ENCODE measurements around the gene IQSEC1.

IQSEC1 gene

DNA sequence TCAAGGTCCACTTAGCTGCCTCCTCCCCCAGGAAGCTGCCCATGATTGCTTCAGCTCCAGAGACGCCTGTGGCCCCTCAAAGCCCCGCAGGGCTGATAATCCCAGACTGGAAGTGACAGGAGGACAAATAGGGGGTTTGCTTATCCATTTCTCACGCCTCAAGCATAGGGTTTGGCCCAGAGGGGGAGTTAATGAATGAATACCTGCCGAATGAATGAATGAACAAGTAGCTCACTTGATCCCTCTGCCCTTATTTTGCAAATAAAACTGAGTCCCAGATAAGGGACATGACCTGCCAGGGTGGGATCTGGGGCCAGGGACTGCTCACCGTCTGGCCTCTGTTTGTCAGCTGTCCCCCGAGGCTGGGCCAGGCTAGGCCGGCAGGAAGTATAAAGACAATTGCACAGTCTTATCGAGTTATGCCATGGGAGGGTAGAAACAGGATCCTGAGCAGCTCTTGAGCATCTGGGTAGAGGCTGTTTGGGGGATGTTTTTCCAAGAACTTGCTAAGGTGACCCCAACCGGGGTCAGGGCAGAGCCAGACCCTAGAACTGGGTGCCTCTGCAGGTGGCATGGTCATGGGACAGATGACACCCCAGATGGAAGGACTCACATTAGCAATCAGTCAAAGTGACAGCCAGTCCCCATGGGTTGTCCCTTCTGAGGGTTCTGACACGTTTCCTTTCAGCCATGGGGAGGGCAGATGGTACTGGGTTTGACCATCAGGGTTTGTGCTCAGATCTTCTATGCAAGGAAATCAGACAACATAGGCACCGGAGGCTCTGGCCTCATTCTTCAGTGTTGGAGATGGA is 45.0 kb downstream of the IQSEC1 start:
- DNase-seq (ENCODE audit: low spot score) = no peak

DNA sequence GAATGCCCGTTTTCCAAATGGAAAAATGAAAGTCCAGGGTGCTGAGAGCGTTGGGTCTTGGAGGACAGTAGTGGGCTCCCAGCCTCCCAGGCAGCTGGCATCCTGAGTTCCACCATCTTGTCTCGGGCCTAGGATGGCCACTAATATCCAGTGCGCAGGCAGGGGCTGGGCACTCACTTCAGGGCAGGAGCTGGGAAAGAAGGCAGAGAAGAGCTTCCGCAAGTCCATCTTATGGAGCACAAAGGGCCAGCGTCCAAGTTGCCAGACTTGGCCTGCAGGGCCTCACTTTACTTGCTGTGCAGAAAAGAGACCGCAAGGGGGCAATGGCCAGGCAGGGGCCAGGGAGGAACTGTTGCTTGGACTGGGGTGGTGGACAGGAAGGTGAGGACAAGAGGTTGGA is 46.1 kb downstream of the IQSEC1 start:
- no peak for DNase-seq (ENCODE audit: low spot score)

DNA sequence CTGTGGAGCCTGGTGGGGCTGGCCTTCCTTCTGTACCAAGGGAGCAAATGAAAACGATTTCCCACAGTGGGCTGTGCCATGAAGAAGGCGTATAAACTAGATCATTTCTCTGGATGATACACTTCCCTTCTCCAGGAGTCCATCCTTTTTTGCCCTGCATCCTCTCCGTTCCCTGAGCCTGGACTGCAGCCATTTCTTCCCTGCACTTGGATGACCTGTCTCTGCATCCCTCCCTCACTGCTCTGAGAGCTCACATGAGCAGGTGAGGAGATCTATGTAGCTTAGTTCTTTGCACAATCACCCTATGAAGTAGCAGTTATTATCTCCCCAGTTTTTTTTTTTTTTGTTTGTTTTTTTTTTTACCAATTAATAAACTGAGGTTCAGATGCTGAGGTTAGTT is 46.7 kb downstream of the IQSEC1 start:
- DNase-seq (ENCODE audit: low spot score) = no peak

DNA sequence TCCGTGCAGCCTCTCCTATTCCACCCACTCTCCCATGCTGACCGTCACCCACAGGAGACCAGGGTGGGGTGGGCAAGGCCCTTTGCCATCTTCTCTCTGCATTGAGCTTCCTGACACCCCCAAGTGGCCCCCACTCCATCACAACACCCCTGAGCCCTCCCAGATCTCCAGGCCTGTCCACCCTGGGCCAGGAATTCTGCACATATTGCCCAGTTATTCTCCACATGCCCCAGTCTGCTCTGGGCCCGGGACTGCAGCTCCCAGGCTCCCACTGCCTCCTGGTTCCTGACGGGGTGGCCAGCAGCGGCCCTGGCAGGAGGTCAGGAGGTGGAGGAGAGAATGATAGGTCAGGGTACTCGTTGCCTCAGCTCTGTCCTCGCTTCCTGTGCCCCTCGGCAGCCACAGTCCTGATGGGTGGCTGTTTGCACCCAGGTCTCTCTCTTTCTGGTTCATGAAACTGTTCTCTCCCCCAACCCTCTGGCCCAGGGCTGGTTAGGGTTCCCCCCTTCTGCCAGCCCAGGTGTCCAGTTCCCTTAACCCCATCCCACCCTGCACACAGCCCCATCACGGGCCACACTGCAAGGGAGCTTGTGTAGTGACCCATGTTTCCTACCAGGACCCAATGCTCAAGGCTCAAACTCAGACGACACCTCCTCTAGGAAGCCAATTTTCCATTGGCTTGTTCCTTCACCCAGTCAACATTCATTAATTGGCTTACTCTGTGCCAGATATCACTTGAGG is 47.3 kb downstream of the IQSEC1 start:
- DNase-seq (ENCODE audit: low spot score) = no peak

DNA sequence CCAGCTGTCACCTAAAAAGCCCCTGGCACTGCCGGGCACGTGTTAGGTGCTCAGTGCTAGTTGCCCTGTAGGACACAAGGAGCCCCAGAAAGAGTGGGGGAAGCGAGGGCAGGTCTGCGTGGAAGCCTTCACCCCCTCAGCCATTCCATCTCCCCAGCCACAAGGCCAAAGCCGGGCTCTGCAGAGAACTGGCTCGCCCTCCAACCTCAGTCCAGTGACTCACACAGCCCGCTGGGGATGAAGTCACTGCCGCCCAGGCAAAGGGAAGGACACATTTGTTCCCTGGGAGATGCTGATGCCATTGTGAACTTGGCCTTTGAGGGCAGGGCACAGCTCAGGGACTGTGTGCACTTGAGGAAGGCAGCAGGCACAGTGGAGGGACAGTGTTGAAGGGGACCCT is 48.1 kb downstream of the IQSEC1 start:
- no peak for DNase-seq (ENCODE audit: low spot score)

DNA sequence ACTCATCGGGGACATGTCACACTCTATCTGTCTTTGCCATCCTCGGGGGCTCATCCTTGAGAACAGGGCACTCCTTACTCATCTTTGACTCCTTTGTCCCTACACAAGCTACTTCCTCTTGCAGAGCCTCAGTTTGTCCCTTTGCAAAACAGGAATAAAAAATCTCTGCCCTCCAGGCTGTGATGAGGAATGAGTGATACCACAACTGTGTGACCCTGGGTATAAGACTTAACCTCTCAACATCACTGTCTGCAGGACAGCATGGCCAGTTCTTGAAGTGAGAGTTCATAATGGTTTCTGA is 48.5 kb downstream of the IQSEC1 start:
- DNase-seq (ENCODE audit: low spot score) = no peak

DNA sequence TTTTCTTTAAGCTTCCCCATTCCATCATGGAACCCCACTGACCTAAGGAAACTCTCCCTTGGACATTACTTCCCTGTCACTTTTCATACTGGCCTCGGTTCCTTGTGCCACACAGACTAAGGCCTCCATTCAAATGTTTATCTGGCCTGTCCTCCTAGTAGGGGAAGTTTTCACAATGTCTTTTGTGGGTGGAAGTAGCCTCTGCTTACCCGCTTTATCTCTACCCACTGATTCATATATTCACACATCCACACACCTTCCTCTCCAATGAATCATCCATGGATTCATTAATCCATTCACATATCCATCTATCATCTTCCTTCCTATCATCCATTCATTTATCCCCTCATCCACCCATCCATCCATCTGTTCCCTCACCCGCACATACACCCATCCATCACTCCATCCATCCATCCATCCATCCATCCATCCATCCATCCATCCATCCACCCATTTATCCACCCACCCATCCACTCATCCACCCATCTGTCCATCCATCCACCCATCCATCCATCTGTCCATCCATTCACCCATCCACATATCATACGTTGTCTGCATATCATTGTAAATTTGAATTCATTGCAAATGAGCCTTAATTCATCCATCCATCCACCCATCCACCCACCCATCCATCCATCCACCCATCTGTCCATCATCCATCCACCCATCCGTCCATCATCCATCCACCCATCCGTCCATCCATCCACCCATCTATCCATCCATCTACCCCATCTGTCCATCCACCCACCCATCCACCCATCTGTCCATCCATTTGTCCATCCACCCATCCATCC is 49.1 kb downstream of the IQSEC1 start:
- DNase-seq (ENCODE audit: low spot score) = no peak

DNA sequence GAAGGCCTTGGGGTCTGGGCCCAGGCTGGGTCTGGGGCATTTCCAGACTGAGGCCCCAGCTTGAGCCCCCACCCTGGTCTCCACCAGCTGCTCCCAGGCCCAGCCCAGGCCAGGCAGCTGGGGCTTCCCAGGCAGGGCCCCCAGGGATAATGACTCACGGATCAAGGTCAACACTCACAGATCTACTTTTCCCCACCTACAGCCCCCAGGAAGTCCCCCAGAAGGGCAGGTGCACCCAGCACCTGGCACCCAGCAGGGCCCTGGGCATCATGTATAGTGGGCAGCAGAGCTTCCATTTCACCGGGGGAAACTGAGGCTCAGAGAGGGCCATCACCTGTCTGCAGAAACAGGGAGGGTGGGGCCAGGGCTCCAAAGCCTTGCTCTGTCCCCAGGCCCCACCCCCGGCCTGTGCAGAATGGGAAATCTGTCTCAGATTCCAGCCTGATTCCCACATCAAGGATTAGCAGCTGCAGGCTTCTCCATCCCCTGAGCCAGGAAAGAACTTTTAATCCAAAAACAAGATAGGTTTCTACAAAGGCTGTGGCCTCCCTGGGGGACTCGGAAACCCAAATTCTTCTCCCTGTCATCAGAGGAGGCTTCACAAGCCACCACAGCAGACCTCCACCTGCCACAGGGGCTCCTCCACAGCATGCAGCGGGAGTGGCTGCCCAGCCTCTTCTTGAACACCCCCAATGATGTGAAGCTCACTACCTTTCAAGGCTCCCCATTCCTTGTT is 49.8 kb downstream of the IQSEC1 start:
- DNase-seq (ENCODE audit: low spot score) = no peak

DNA sequence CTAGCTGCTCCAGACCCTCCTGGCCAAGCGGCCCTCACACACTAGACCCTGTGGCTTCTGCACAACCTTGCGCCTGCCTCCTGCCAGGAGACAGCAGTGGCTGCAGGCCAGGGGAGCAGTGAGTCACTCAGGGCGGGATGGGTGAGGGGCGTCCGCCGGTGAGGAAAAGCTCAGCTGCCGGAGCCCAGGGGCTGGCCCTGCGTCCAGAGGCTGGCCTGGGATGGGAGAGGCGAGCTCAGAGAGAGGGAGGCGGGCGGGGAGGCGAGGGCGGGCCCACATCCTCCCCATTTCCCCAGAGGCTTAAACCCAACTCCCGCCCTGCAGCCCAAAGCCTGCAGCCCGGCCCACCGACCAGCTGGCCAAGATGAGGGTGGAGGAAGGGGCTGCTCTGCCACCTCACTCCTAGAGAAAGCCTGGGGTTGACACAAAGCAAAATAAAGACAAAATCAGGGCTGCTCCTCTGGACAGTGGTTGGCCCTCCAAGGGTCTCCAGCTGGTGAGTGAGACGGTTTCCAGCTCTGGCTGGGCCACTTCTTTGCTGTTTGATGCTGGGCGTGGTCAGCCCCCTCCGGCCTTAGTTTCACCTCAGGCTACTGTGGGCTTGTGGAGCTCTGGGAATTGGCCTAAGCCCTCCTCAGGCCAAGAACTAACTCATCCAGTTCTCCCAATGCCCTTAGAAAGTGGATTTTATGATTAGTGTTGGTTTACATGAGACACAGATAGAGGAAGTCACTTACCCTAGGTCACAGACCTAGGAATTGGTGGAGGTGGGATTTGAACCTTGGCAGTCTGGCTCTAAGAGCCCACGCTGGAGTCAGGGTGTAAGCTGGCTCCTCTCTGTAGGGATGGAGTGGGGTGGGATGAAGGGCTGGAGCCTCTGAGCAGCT is 50.6 kb downstream of the IQSEC1 start:
- DNase-seq (ENCODE audit: low spot score) = no peak

DNA sequence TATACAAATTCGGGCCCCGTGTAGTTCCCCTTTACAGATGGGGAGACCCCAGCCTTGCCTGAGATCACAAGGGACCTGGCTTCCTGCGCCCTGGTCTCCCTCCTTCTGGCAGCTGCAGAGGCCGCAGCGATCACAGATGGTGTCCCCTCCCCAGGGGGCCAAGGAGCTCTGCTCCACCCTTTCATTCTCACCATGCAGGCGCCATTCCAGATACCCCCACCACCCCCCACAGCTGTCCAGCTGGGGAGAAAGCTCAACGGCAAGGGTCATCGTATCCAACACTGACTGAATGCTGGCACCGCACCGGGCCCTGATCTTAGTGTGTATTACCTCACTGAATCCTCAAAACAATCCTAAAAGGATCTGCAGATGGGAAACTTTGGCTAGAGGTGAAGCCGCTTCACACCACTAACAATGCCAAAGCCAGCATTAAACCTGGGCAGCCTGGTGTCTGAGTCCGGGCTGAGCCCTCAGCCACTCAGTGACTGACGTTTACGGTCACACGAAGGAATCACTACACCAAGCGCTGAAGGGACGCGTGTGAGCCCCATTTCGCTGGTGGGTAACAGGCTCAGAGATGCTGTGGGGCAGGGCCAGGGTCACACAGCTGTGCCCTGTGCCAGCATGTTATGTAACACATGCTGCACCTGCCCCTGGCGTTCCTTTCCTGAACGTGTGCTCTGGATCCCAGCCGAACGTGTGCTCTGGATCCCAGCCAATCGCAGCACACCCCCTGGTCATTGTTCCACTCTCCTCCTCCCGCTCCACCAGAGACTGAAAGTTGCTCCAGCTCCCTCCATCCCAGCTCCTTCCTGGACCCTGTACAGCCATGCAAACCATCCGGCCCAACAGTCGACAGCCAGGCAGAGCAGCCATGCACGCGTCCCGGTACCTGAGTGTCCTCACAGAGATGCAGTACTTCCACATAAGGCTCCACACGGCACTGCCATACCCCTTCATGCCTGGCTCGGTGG is 51.8 kb downstream of the IQSEC1 start:
- DNase-seq (ENCODE audit: low spot score) = no peak

DNA sequence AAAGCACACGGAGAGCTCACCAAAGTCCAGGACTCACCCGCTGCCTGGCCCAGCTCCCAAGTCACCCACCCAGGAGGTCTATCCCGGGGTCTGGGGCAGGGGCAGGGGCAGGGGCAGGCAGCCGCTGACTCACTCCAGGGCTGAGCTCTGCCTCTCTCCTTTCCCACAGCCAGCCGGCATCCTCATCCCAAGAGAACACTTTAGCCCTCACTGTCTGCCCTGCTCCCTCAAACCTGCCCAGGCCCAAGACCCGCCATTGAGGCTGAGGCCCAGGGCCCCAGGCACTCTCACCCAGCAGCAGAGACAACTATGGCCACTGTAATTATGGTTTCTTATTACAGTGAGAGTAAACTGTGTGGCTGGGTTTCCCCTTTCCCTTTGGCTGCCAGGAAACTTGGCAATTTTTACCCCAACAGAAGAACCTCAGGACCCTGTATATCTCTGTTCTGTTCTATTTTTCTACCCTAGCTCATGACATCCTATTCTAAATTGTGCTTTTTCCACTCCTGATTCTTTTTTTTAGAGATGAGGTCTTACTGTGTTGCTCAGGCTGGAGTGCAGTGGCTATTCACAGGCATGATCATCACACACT is 53.0 kb downstream of the IQSEC1 start:
- no peak for DNase-seq (ENCODE audit: low spot score)

DNA sequence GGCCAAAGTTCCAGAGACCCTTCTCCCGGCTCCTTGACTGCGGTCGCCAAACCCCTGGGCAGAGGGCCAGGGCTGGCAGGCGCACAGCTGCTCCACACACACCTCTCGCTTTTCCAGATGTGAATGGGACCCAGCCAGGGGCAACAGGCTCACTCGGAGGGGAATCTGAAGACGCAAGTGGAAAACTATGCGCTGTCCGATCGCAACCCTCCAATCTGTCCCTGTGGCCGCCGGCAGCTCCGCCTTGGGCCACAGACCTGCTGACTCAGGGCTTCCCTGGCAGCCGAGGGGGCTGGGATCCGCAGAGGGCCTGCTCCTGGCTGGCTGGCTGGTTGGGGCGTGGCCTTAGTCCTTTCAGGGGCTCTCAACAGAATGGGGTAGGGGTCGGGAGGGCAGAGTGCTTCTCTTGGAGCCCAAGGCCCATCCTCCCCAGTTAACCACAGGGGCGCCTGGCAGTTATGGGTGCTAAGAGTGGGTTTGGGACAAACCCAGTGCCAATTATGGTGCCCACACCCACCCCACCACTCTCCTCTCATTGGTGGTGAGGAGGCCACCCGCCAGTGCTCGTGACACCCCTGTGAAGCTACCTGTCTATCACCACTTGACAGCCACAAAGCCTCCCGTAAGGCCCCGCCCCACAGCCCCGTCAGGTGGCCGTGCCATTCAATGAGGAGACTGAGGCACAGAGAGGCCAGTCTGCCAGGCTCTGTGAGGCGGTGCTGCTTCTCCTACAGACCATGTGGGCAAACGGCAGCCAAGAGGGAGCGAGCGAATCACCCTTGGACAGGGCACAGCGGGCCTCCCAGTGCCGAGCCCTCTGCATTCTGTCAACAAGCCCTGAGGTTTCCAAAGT is 53.8 kb downstream of the IQSEC1 start:
- no peak for DNase-seq (ENCODE audit: low spot score)

DNA sequence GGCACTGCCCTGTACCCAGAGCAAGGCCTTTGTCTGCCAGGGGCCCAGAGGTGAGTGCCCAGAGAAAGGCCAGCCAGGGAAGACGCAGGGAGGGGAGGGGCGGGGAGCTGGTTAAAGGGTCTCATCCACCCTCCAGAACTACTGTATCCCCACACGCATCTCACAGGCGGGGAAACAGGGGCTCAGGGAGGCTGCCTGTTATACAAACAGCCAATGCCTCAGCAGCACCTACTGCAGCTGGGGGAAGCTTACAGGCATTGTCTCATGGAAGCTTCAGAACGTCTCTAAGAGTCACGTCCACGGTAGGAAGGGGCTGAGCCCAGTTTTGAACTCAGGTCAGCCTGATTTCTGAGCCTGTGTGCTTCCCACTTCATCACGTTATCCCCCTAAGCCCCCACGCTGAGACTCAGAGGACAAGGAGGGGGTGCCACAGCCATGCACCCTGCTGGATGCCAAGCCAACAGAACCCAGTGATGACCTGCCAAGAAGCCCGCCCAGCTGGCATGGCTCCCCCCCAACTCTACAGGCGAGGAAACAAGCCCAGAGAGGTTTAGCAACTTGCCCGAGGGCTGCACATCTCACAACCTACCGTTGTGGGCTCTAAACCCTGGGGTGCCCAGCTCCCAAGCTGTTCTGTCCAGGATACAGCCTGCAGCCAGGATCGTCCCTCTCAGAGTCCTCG is 54.5 kb downstream of the IQSEC1 start:
- DNase-seq (ENCODE audit: low spot score) = no peak

DNA sequence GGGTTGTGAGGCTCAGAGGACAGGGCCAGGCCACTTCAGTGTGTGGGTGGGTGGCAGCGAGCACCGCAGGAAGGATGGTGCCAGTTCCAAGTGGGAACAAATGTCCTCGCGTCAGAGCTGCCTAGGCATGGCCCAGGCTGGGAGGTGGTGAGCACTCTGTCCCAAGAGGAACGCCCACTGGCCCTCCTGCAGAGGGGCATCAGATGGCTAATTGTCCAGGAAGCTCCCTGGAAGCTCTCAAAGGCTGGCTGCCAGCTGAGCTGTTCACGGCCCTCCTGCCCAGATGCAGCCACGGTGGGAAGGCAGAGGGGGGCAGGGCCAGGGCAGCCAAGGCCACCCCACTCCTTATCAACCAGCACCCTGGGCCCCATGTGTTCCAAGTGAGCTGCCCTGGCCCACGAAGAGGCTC is 55.2 kb downstream of the IQSEC1 start:
- DNase-seq (ENCODE audit: low spot score) = no peak

DNA sequence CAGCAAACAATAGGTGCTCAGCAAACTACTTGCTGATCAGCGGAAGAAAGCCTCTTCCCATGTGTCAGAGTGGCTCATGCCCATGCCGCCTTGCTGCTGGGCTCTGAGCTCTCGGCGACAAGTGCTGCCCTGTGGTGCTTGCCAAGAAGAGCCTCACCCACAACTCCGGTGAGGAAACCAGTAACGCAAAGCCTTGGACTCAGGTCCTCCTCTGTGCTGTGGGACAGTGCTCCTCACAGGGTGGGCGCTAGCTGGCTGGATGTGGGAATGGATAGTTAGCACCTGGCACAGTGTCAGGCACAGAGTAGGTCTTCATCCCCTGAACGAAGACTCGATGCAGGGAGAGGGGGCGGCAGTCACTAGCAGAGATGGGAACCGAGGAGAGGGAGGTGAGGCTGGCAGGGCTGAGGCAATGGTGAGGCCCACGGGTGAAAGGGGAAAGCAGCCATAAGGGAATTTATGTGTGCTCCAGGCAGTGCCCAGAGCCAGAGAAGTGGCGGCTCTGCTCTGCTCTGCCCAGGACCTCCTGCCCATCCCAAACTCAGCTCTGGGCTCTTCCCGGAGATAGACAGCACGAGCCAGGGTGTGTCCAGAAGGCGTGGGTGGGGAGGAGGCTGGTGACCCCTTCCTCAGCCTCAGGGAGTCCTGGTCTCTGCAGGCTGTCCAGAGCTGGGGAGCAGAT is 55.7 kb downstream of the IQSEC1 start:
- DNase-seq (ENCODE audit: low spot score) = no peak

DNA sequence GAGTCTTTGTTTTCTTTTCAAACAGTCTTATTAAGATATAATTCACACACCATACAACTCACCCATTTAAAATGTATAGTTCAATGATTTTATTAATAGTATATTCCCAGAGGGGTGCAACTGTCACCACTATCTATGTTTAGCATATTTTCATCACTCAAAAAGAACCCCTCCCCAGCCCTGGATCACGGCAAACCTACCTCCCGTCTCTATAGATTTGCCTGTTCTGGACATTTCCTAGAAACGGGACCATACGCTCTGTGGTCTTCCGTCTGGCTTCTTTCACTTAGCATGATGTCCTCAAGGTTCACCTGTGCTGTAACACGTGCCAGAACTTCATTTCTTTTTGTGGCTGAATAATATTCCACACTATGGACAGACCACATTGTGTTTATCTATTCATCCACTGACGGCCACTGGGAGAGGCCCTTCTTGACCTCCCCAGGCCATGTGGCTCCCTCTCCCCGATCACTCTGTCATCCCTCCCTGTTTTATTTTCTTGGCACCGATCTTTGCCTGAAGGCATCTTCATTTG is 56.4 kb downstream of the IQSEC1 start:
- DNase-seq (ENCODE audit: low spot score) = no peak

DNA sequence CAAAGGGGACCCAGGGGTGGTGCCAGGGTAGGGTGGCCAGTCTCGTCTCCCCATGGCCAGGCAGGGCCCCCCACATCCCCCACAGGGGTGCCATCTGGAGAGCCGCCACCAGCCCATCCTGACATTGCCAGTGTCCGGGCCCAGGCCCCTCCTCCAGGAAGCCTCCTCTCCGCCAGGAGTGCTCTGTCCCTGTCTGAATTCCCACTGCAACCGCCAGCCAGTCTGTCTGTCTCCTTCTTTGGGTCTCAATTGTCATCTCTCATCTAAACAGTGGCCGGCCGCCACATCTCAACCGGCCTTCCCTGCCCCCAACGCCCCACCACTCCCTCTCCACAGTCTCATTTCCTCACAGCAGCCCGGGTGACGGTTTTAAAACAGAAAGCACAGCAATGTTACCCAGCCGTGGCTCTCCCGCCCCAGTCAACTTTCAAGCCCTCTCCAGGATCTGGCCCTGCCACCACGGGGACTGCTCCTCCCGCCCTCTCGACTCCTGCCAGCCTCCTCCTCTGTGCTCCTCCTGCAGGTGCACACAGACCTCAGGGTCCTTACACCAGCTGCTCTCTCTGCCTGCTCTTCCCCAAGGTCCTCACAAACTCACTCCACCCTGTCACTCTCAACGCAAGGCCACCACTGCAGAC is 57.0 kb downstream of the IQSEC1 start:
- no peak for DNase-seq (ENCODE audit: low spot score)
